H1 (cell line): ENCODE results near the gene CD164L2.

ENCODE experiments used
- CREB1 ChIP-seq: IDR thresholded peaks from 2 replicates; pipeline ENCODE4 v1.6.1; 2012; ENCODE audit warnings: inconsistent platforms
- CTCF ChIP-seq, 3 experiments: IDR thresholded peaks; 1 replicate in 2 of 3; 2 replicates in 1 of 3; pipeline versions ENCODE4 v1.5.1 to v1.6.1; 2011; ENCODE audit warnings: low read length in 3 of 3, mild to moderate bottlenecking in 3 of 3, inconsistent platforms in 2 of 3, low read depth in 1 of 3, moderate library complexity in 1 of 3; ENCODE audit not compliant: insufficient read depth in 1 of 3; ENCODE audit errors: control extremely low read depth in 1 of 3
- GTF2F1 ChIP-seq: IDR thresholded peaks from 2 replicates; pipeline ENCODE4 v1.6.1; 2012; ENCODE audit warnings: low read depth, low read length, improper control_type of control experiment, borderline replicate concordance

GRCh38 chr1:27418326-27419185, 35.4 kb upstream of the CD164L2 start:
- TF ChIP-seq CREB1 (no peak), CTCF (IDR thresholded peaks at IDR 0.05; ENCODE audit: control extremely low read depth in 1 of 3, insufficient read depth in 1 of 3, low read depth in 1 of 3, low read length in 3 of 3) (no peak), GTF2F1 (no peak)
